ENCODE measurements around the gene FAT4.
A peak's percentile ranks its signal among the peaks of the same experiment; 100 is the strongest.

FAT4 gene

DNA sequence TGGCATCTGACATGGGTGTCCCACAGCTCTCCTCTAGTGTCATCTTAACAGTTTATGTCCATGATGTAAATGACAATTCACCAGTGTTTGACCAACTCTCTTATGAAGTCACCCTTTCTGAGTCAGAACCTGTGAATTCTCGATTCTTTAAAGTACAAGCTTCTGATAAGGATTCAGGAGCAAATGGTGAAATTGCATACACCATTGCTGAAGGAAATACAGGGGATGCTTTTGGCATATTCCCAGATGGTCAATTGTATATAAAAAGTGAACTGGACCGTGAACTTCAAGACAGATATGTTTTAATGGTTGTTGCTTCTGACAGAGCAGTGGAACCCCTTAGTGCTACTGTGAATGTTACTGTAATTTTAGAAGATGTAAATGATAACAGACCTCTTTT, 4.6 kb downstream of the FAT4 start:
- DNase-seq, result peak; percentile 41

DNA sequence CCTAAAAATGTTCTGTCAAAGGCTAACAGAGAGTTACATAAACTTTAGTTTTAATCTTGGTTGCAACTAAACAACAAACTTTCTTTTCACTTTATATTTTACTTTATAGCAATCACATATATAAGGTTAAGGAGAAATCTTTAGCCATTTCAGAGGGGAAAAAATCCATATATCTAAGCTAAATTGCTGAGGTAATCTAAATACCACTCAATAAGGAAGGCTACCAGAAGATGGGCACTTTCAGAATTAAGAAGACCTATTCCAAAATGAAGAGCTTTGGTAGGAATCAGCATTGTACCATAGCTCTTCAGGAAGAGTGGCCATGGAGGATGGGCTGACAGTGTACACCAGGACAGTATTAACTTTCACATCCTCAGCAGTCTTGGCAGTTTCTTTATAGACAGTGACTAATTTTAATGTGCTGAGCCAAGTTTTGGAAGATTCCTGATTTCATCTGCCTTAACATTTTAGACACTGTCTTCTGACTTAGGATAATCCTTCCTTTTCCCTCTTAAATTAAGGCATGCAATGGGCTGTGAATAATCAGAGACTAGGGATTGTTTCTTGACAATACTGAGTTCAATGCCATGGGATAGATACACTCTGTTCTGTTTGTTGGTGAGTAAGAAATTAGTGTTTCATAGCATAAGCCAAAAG, 7.1 kb downstream of the FAT4 start:
- peak; percentile 38 for DNase-seq

DNA sequence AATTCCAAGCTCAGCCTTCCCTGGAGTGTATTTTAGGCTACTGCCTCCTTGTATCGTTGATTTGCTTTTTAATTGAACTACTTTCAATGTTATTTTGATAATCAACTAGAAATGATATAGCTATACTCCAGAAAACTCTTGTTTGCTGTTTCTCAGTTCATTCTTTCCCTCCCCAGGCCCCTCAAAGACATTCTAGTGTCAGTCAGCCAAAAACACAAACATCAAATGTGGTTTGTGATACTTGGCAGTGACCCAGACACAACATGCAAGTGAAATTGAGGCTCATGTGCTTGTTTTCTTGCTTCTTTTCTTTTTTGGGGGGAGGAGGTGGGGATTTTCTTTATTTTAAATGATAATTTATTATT, 7.6 kb downstream of the FAT4 start:
- peak; percentile 69 for DNase-seq

DNA sequence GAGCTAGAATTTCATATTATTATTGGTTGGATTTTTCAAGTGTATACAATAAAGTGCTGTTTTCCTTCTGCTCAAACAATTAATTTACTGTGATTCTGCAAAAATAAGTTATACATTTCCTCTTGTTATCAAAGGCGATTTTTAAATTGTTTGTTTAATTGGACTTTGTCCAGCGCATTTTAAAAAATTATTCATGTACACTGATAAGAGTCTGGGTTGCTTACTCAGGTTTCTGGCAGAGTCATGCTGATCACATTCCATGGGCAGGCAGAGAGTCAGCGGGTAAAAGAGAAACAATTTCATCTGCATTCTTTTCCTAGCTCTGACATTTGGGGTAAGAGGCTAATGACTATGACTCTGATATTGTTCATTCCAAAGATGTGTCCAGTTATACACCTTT, 8.9 kb downstream of the FAT4 start:
- peak; percentile 55 for DNase-seq

DNA sequence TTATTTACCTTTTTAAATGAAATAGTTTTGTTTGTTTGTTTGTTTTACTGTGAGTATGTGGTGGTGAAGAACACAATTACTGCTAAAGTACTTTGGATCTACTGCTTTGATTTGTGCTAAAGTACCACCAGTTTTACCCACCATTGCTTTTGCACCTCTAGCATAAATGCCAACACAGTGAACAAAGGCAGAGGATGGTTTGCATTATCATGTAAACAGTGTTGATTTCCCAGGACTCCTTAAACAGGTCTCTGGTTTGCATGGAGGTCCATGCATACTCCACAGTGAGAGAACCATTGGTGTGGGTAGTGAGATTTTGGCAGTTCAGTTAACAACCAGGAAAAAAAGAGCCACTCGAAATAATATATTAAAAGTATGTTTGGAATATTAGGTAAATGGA, 11.0 kb downstream of the FAT4 start:
- DNase-seq, result no peak

DNA sequence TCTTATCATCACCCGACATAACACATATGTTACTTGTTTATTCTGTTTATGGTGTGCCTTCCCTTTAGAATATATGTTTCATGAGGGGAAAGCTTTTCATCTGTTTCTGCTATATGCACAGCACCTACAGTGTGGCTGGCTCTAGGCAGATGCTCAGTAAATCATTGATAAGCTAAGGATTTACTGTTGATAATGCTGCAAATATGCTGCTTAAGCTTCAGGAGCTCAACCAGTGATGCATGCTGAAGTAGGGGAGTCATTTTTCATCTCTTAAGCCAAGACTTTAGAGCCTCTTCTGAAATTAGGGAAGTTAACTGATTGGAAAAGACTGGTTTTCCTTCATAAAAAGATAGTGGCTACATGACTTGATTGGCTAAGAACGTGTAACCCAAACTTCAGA, 16.4 kb downstream of the FAT4 start:
- DNase-seq, result no peak

DNA sequence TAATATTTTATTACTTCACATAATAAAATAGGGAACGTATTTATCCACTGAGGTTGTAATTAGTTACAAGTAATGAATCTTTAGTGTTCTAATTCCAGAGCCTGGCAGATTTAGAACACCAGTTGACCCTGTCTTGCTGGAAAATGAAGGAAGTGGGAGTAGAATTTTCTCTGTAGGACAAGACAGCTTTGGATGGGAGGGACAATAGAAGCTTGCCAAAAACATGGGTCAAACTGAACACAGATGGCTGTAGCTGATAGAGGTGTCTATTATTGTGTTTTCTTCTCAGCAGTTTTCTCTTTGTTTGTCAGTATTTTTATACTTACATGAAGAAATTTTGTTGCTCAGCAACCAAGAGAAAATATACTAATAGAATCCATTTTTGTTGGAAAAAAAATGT, 20.2 kb downstream of the FAT4 start:
- no peak for DNase-seq

DNA sequence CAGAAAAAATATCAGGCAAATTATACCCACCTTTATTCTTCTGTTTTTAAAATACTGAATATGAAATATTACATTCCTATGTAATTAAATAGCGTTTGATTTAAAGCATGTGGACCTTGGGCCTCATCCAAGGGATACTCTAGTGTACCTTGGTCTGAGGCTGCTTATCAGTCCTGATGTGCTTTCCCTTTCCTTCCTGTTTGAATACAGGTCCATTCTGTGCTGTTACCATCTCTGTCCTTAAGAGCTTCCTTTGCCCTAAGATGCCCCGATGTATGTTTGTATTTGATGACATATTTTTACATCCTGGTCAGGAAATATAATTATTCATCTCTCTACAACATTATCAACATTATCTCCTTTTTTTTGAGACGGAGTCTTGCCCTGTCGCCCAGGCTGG, 24.1 kb downstream of the FAT4 start:
- no peak for DNase-seq

DNA sequence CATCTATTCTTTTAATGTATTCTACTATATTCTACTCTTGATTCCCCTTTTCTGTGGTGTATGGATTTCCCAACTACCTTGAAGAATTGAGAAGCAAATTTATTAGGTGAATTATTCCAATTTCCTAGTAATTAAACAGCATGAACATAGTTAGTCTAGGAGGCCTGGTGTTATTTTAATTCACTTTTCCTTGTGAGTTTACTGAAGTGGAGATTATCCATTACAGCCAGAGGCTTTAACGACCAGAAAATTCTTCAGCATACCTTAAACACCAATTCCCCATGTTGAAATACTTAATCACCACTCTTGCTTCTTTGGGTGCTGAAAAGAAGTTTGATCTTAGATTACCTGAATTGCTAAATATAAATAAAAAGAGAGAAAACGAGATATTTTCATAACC, 29.4 kb downstream of the FAT4 start:
- DNase-seq, result no peak

DNA sequence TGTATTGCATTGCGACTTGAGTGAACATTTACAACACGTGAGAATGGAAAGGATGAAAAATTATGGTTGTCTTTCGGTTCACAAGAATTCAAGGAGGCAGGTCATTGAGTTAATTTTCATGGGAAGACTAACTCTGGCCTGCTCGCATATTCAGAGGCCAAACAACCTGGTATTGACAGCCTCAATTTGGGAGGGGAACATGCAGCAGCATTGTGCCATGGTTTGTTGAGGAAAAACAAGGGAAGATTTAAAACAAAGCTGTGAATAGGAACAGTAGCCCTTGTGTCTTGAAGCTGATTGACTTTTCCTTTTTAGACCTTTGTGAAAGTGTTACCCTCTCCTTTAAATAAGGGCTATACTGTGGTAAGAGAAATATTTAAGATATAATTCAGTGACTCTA, 31.9 kb downstream of the FAT4 start:
- DNase-seq, result peak; percentile 58

DNA sequence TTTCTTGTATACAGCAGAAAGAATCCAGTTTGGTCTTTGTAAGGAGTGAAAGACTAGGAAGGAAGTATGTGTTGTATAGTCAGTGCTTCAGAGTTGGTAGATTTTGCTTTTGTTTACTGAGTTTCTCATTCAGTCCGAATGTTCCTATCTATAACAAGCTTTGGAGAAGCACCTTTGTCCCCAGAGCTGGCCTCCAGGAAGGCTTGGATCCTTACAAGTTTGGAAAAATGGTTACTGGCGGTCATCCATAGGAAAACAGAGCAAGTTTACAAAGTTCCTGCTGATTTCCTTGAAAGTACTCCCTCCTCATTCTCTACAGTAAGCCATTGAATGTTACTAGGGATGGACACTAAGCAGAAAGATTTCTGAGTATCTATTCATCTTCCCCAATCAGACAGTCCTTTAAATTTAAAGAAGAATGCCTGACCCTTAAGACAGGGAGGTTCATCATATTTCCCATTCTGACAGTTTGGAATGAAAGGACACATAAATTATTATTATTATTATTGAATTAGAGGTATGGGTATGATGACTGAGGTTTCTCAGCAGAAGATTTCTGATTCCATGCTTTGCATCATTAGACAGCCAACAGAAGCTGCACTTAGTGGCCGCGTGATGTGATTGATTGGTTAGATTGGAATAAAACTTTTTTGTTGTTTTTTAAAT, 35.8 kb downstream of the FAT4 start:
- DNase-seq, result no peak

DNA sequence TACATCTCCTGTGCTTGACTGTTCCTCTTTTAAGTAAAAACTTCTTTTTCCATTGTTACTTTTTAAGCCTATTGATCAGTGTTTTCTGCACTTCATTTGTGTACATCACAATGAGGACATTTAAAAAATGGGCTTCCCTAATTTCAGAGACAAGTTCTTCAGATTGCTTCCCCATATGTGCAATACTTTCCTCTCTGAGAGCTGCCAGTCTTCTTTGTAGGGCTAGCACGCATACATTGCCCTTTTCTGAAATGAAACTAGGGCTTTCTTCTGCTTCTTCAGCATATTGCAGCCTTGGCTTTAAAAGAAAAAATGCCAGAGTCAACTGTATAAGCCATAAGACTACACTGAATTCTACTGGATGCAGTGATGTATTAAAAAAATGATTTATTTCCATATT, 37.8 kb downstream of the FAT4 start:
- no peak for DNase-seq

DNA sequence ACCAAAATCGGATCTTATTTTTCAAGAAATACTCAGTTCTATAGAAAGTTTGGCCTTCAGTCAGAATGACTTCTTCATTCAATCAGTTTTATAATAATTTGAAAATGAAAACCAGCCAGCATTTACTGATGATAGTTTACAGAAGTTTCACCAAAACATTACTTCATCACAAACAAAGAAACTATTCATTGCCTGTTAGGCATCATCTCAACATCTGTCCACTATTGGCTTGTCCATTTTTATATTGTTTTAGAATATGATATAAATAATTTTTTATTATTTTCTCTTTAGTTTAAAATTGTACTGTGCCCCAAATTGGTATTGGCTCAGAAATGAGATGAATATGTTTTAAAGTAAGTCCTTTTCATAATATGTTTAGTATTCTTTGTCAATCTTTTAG, 38.4 kb downstream of the FAT4 start:
- DNase-seq, result no peak

DNA sequence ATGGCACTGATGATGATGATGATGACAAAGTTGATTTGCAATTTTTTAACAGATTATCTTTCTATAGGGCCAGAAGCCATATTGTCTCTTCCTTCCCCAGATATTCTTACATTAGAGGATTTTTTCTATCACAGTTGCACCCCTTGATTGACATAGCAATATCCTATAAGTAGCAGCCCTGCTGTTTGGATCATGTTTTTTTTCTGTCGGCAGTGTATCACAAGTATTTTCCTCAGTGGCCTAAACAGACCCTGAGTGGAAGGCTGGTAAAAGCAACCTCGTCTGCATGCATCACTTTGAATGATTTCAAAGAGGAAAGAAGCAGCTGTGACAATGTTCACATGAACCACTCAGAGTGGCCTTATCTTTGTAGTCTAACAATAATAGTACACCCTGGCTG, 41.0 kb downstream of the FAT4 start:
- DNase-seq, result no peak

DNA sequence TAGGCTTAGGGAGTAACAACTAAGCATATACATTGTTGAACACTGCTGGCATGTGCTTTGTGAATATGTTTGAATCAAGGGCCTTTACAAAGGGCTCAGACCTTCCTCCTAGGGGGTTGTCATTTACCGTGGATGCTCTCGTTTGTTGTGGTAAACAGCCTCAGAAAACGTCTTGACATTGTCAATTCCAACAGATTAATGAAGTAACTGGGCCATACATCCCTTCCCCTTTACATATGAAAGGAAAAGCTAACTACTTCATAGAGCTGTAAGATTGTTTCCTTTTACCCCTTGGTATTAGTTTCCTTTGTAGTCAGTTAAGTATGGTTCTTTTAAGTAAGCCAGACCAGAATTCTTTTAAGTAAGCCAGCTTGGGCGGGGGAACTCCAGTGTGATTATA, 42.9 kb downstream of the FAT4 start:
- no peak for DNase-seq

DNA sequence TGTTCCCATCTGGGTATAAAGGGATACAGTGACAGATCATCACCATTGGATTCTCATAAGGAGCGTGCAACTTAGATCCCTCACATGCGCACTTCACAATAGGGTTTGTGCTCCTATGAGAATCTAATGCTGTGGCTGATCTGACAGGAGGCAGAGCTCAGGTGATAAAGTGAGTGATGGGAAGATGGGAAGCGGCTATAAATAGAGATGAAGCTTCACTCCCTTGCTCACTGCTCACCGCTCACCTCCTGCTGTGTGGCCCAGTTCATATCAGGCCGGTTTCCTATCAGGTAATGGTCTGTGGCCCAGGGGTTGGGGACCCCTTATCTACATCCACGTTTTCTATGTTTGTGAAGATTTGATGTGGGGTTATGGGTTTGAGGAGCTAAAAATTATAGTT, 43.7 kb downstream of the FAT4 start:
- DNase-seq, result no peak

DNA sequence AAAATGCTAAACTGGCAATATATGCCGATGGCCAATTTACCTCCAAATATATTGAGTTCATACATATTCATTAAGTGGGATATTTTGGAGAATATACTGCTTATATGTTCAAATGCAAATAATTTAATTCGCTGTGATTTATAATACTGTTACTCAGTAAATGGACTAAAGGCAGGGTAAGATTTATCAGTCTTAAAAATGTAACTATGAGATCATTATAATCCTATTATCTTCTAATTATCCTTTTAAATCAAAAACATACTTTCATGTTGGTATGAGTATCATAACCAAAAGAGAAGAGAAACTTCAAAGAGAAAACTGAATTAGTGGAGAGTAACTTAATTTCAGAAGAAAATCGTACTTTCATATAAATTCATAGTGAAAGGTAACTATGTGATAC, 44.6 kb downstream of the FAT4 start:
- DNase-seq, result no peak

DNA sequence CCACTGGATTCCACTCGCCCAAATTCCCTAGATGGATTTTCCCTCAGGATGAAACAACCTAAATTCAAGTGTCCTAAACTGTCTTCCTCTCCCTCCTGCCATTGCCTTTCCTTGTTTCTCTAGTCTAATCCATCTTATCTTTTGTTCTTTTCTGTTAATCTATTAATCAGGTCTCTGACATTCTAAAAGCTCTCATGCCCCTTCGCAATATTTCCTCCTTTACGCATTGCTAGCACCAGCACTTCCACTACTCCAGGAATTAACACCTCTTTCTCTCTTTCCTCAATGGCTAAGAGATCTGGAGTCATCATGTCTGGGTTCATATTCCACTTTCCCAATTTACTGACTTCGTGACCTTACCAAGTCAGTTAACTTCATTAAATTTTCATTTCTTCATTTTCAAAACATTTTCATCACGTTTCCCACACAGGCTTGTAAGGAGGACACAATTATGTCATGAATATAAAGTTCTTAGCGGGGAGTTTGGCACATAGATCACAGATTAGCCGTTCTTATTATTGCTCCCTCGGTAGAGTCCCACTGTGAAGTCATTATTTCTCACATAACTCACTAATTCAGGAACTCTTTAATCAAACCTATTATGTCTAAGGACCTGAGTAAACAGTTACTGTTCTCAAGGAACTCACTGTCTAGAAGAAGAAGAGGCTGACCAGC, 45.3 kb downstream of the FAT4 start:
- peak; percentile 25 for DNase-seq

DNA sequence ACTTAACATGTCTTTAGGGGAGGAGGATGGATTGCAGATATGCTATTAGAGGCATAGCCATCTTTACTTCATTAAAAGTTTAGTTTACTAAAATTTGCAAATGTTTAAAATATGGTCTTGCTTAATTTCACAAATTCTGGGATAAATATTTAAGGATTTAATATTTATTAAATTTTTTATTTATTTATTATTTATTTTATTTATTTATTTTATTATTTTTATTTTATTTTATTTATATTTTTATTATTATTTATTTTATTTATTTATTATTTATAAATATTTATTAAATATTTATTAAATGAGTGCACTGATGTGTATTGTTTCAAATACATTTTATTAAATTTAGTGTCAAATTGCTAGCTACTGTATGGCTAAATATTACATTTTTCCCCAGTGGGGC, 46.0 kb downstream of the FAT4 start:
- no peak for DNase-seq
